ENCODE data around the gene EGFR.

GRCh38 chr7:55070271-55070743 lies 51.5 kb downstream of the EGFR start:
- TF ChIP-seq, protein P1, sequence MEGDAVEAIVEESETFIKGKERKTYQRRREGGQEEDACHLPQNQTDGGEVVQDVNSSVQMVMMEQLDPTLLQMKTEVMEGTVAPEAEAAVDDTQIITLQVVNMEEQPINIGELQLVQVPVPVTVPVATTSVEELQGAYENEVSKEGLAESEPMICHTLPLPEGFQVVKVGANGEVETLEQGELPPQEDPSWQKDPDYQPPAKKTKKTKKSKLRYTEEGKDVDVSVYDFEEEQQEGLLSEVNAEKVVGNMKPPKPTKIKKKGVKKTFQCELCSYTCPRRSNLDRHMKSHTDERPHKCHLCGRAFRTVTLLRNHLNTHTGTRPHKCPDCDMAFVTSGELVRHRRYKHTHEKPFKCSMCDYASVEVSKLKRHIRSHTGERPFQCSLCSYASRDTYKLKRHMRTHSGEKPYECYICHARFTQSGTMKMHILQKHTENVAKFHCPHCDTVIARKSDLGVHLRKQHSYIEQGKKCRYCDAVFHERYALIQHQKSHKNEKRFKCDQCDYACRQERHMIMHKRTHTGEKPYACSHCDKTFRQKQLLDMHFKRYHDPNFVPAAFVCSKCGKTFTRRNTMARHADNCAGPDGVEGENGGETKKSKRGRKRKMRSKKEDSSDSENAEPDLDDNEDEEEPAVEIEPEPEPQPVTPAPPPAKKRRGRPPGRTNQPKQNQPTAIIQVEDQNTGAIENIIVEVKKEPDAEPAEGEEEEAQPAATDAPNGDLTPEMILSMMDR (IDR thresholded peaks at IDR 0.05; ENCODE audit: low read depth, low read length), result no peak
- no peak for TF ChIP-seq POLR2A (IDR thresholded peaks at IDR 0.05; ENCODE audit: extremely low read depth, insufficient read length)
